Parathyroid adenoma (tissue), 2 donors: ENCODE measurements around the gene AHDC1.
"Not testable (repeated sequence)": the region's sequence is repeated elsewhere in the genome, so short reads cannot be mapped to it uniquely, and the experiment has no call there.

Source experiments
- H2AFZ ChIP-seq: fragments of 300-600 bp; sonication (generic); one replicate; pipeline ENCODE4 v1.7.0; 2017; ENCODE audit warnings: antibody characterized with exemption, mild to moderate bottlenecking
- H3K27ac ChIP-seq: fragments of 300-600 bp; sonication (generic); one replicate; pipeline ENCODE4 v1.7.0; 2017
- H3K27me3 ChIP-seq: fragments of 300-600 bp; sonication (generic); one replicate; pipeline ENCODE4 v1.7.0; 2017; ENCODE audit warnings: low read length; ENCODE audit not compliant: control insufficient read depth, insufficient read depth
- H3K36me3 ChIP-seq: fragments of 300-600 bp; sonication (generic); one replicate; pipeline ENCODE4 v1.7.0; 2017; ENCODE audit warnings: low read length; ENCODE audit not compliant: control insufficient read depth, insufficient read depth
- H3K4me1 ChIP-seq: fragments of 300-600 bp; sonication (generic); one replicate; pipeline ENCODE4 v1.7.0; 2017; ENCODE audit warnings: control low read depth
- H3K4me2 ChIP-seq: fragments of 300-600 bp; sonication (generic); one replicate; pipeline ENCODE4 v1.7.0; 2017; ENCODE audit warnings: low read length
- H3K4me3 ChIP-seq: fragments of 300-600 bp; sonication (generic); one replicate; pipeline ENCODE4 v1.7.0; 2017; ENCODE audit warnings: low read depth, low read length
- H3K79me2 ChIP-seq: fragments of 300-600 bp; sonication (generic); one replicate; pipeline ENCODE4 v1.7.0; 2017; ENCODE audit warnings: control low read depth
- H3K9ac ChIP-seq: fragments of 300-600 bp; sonication (generic); one replicate; pipeline ENCODE4 v1.7.0; 2017; ENCODE audit warnings: mild to moderate bottlenecking
- H3K9me3 ChIP-seq: fragments of 300-600 bp; sonication (generic); one replicate; pipeline ENCODE4 v1.7.0; 2017; ENCODE audit warnings: low read length; ENCODE audit not compliant: control insufficient read depth
- TF ChIP-seq, protein P1 (sequence below): fragments of 300-600 bp; sonication (generic); IDR thresholded peaks from one replicate; pipeline ENCODE4 v1.7.0; 2017; ENCODE audit warnings: antibody characterized with exemption, mild to moderate bottlenecking
- donor health status: primary hyperparathyroidism.

Gene AHDC1

DNA sequence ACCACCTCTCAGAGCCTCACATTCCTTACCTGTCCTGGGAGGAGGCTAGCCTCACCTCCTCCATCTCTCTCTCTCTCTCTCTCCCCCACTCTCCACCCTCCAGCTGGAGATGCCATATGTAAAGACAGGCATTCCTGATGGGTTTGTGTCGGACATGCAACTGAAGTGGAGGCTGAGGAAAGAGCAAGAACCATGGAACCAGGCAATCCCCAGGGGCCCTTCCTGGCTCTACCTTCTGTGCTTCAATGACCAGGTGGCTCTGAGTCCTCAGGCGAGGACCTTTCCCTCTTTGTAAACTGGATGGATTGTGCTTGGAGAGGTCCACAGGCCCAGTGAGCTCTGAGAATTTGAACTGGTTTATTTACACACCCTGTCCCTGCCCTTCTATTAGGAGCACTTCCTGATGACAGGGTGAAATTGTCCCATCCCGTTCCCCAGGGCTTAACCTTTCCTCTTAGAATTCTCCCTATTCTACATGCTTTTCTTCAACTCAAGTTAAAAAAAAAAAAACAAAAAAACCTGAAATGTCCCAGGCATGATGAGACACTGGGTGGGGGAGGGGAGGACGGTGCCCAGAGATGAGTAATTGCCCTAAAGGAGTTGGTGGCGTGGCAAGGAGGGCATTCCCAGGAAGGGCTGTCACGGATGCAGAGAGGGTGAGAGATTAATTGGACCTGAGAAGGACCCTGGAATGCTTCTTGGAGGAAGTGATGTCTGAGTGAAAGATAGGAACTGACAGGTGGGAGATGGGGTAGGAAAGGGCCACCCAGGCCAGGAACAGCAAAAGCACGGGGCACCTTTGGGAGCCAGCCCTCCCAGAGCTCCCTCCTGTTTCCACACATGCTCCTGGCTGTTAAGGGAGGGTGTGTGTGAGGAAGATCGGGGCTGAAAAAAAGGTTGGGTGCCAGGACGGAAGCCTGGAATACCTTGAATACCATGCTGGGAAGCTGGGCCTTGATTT is 63.8 kb downstream of the AHDC1 start:
- no peaks in the 10 kb centered on the region for H3K36me3 ChIP-seq
- no peak overlapping the region for H3K4me3 ChIP-seq
- H3K9ac ChIP-seq = no peak overlapping the region
- peaks cover 3% of the 10 kb centered on the region for H3K79me2 ChIP-seq
- TF ChIP-seq, protein P1, sequence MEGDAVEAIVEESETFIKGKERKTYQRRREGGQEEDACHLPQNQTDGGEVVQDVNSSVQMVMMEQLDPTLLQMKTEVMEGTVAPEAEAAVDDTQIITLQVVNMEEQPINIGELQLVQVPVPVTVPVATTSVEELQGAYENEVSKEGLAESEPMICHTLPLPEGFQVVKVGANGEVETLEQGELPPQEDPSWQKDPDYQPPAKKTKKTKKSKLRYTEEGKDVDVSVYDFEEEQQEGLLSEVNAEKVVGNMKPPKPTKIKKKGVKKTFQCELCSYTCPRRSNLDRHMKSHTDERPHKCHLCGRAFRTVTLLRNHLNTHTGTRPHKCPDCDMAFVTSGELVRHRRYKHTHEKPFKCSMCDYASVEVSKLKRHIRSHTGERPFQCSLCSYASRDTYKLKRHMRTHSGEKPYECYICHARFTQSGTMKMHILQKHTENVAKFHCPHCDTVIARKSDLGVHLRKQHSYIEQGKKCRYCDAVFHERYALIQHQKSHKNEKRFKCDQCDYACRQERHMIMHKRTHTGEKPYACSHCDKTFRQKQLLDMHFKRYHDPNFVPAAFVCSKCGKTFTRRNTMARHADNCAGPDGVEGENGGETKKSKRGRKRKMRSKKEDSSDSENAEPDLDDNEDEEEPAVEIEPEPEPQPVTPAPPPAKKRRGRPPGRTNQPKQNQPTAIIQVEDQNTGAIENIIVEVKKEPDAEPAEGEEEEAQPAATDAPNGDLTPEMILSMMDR = no peak
- no peak overlapping the region for H3K27ac ChIP-seq
- no peaks in the 10 kb centered on the region for H3K9me3 ChIP-seq
- H3K4me2 ChIP-seq = no peak overlapping the region
- H3K27me3 ChIP-seq = no peaks in the 10 kb centered on the region
- peaks cover 13% of the 10 kb centered on the region for H3K4me1 ChIP-seq
- H2AFZ ChIP-seq = no peak overlapping the region

DNA sequence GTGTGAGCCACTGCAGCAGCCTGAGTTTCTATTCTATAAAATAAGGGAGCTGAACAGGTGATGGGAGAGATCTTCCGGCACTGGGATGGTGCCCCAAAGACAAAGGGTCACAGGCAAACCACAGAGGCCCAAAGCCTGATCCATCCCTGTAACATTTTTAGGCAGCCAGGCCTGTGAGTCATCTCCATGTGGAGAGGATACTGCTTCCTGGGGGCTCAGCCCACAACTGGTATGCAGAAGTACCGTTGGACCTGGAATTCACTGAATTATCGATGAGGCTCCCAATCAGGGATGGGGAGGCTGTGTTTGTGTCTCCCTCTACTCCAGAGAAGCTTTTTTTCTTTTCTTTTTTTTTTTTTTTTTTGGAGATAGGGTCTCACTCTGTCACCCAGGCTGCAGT is 65.2 kb downstream of the AHDC1 start:
- Histone ChIP-seq H3K9me3 (no peaks in the 10 kb centered on the region), H2AFZ (no peak overlapping the region), H3K27me3 (no peaks in the 10 kb centered on the region), H3K9ac (no peak overlapping the region), H3K27ac (no peak overlapping the region), H3K4me2 (no peak overlapping the region), H3K79me2 (peaks cover 3% of the 10 kb centered on the region), H3K36me3 (no peaks in the 10 kb centered on the region), H3K4me1 (peaks cover 13% of the 10 kb centered on the region), H3K4me3 (no peak overlapping the region)
- TF ChIP-seq, protein P1 = no peak

DNA sequence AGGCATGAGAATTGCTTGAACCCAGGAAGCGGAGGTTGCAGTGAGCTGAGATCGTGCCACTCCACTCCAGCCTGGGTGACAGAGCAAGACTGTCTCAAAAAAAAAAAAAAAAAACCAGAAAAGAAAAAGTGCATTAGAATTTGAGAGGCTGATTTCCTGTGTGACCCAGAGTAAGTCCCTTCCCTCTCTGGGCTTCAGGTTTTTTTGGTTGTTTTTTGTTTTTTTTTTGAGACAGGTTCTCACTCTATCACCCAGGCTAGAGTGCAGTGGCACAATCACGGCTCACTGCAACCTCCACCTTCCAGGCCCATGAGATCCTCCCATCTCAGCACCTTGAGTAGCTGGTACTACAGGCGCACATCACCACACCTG is 65.7 kb downstream of the AHDC1 start:
- H3K36me3 ChIP-seq, H3K27me3 ChIP-seq, H3K79me2 ChIP-seq, H3K27ac ChIP-seq, H3K4me2 ChIP-seq, H3K9me3 ChIP-seq, H3K9ac ChIP-seq, H2AFZ ChIP-seq, H3K4me3 ChIP-seq: not testable (repeated sequence)
- peaks cover 13% of the 10 kb centered on the region for H3K4me1 ChIP-seq

DNA sequence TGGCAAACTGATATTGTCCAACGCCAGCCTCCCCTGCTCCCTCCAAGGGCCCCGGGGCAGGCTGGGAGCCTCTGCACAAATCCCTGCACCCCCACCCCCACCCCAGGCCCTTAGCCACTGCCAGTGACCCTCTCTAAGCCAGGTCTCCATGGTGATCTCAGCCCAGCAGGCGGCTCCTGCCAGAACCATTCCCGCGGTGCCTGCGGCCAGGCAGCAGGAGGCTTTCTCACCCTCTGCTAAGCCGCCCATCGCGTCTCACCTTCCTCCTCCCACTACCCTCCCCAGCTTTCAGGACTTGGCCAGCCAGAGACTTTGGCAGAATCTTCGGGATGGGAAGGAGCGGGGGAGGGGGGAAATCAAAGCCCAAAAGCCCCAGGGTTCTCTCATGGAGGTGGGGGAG is 67.2 kb downstream of the AHDC1 start:
- Histone ChIP-seq H3K27ac (no peak overlapping the region), H3K9me3 (no peaks in the 10 kb centered on the region), H3K4me2 (no peak overlapping the region), H2AFZ (no peak overlapping the region), H3K4me1 (peaks cover 6% of the 10 kb centered on the region), H3K36me3 (no peaks in the 10 kb centered on the region), H3K4me3 (no peak overlapping the region), H3K79me2 (peaks cover 3% of the 10 kb centered on the region), H3K27me3 (no peaks in the 10 kb centered on the region), H3K9ac (no peak overlapping the region)
- TF ChIP-seq, protein P1 = no peak

DNA sequence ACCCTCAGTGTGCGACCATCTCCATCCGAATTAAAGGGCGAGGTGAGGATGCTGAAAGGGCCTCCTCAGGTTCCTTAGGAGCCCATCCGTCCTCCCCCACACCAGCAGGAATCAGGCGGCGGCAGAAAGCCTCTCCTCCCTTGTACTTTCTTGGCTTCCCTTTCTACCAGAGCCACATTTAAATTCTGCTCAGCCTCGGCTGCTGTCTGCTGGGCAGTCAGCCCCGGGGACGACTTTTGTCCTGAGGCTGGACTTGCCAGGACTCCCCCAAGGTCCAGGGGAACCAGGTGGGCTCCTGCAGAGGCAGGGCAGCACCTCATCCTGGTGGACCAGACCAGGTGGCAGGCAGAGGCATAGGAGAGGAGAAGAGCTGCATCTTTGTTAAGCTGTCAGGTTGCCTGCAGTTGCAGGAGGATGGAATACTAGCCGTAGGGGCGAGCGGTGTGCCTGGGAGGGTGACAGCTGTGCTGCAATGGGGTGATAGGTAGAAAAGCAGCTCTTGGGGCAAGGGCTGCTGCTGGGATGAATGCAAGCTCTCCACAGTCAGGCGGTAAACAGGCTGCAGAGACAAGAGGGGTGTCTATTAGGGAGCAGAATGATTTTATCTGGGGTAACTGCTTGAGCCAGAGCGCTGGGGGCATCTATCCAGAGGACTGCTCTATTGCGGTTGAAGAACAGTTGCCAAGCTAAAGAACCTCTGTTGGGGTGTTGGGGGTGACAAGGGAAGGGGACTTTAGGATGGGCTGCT is 67.8 kb downstream of the AHDC1 start:
- H3K27ac ChIP-seq = no peak overlapping the region
- no peaks in the 10 kb centered on the region for H3K27me3 ChIP-seq
- H3K9ac ChIP-seq = no peak overlapping the region
- peaks cover 3% of the 10 kb centered on the region for H3K79me2 ChIP-seq
- no peak overlapping the region for H3K4me2 ChIP-seq
- H2AFZ ChIP-seq = no peak overlapping the region
- TF ChIP-seq, protein P1 = no peak
- no peaks in the 10 kb centered on the region for H3K36me3 ChIP-seq
- H3K9me3 ChIP-seq = no peaks in the 10 kb centered on the region
- H3K4me3 ChIP-seq = no peak overlapping the region
- H3K4me1 ChIP-seq = peaks cover 6% of the 10 kb centered on the region
